Testis (tissue), 2 donors: ENCODE data around the gene NAT14.

ENCODE experiments used
- POLR2A ChIP-seq: fragments of 450-650 bp; IDR thresholded peaks from one replicate; pipeline ENCODE4 v1.6.1; 2017; ENCODE audit warnings: antibody characterized with exemption, mild to moderate bottlenecking, moderate library complexity
- TF ChIP-seq, protein P1 (sequence below), 3 experiments: fragments of 450-650 bp in 2 of 3; fragments of 200-600 bp in 1 of 3; sonication (generic) in 1 of 3; IDR thresholded peaks; one replicate each; pipeline ENCODE4 v1.5.1; 2016 to 2019; ENCODE audit warnings: antibody characterized with exemption in 3 of 3, mild to moderate bottlenecking in 2 of 3, moderate library complexity in 1 of 3

DNA sequence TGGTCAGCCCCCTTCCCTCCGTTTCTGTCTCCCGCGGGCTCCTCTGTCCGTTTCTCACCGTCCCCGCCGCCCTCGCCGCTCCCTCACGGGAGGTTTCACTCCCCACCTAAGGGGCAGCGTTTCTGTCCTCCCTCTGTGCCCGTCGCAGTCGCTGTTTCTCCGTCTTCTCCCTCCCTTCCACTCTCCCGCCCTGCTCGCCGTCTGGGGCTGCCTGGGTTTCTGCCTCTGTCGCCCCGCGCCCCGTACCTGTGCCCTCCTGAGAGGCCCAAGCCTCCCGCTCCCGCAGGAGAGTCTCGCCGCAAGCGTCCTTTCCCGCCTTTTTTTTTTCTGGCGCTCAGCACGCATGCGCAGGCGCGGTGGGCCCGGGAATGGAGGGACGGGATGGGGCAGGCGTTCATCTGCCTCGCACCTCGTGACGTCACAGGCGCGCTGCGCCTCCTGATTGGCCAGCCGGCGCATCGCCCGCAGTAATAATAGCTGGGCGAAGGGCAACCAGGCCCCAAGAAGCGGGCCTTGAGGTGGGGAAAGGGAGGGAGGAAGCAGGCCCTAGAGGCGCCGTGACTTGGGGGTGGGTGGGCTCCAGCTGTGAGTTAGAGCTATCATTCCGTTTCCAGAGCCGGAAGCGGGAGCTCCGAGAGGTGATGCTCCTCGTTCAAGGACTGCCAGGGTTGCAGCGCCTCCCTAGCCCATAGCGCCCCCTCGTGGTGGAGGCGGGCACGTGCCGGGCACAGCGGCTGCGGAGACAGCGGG lies 18.7 kb downstream of the NAT14 start:
- TF ChIP-seq, protein P1, sequence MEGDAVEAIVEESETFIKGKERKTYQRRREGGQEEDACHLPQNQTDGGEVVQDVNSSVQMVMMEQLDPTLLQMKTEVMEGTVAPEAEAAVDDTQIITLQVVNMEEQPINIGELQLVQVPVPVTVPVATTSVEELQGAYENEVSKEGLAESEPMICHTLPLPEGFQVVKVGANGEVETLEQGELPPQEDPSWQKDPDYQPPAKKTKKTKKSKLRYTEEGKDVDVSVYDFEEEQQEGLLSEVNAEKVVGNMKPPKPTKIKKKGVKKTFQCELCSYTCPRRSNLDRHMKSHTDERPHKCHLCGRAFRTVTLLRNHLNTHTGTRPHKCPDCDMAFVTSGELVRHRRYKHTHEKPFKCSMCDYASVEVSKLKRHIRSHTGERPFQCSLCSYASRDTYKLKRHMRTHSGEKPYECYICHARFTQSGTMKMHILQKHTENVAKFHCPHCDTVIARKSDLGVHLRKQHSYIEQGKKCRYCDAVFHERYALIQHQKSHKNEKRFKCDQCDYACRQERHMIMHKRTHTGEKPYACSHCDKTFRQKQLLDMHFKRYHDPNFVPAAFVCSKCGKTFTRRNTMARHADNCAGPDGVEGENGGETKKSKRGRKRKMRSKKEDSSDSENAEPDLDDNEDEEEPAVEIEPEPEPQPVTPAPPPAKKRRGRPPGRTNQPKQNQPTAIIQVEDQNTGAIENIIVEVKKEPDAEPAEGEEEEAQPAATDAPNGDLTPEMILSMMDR (IDR thresholded peaks at IDR 0.05), result peak; percentile 96 to 99 (median 99)
- TF ChIP-seq POLR2A, result no peak
